ENCODE measurements around the gene DNAJC4. TPM values are rescaled to one million over a fixed set of nuclear protein-coding genes. Genes with fewer than 3 reads are reported as not detected.

Gene DNAJC4
- total RNA-seq, 1 experiment from 2014 or later = 24.2 TPM

- Histone ChIP-seq H2AK5ac (ENCODE audit: insufficient read length, low read length) (no peak overlapping the region), H3K23me2 (ENCODE audit: insufficient read length, low read depth, low read length, poor library complexity, severe bottlenecking) (no peaks in the 10 kb centered on the region), H4K20me1 (ENCODE audit: control insufficient read depth, insufficient read depth, insufficient read length) (no peaks in the 10 kb centered on the region), H3K4me1 (ENCODE audit: insufficient read depth, low read length) (no peaks in the 10 kb centered on the region), H2AFZ (ENCODE audit: low read length) (no peak overlapping the region), H2BK120ac (ENCODE audit: low read depth, low read length, poor library complexity, severe bottlenecking) (no peak overlapping the region), H2BK12ac (ENCODE audit: insufficient read length, low read depth, low read length) (no peak overlapping the region), H3K23ac (ENCODE audit: insufficient read length, low read depth, low read length) (no peak overlapping the region), H4K5ac (ENCODE audit: insufficient read length, low read depth, low read length) (no peak overlapping the region), H4K91ac (ENCODE audit: insufficient read length, low read depth, low read length) (no peak overlapping the region), H3K9me3 (ENCODE audit: control insufficient read depth, low read depth, low read length) (no peaks in the 10 kb centered on the region), H3T11ph (ENCODE audit: low read length) (no peak overlapping the region), H3K56ac (ENCODE audit: insufficient read length, low read depth, low read length) (no peak overlapping the region), H2BK15ac (ENCODE audit: low read depth, low read length) (no peak overlapping the region), H3K79me2 (ENCODE audit: insufficient read depth, low read length) (no peaks in the 10 kb centered on the region), H3K27me3 (ENCODE audit: insufficient read depth, low read length) (no peaks in the 10 kb centered on the region), H3K4ac (ENCODE audit: low read depth, low read length) (no peak overlapping the region), H2BK20ac (ENCODE audit: low read depth, low read length, poor library complexity, severe bottlenecking) (no peak overlapping the region), H3K14ac (ENCODE audit: insufficient read depth, low read length) (no peak overlapping the region), H3K9ac (ENCODE audit: extremely low read depth, insufficient read length, low read length) (no peak overlapping the region), H3K18ac (ENCODE audit: insufficient read length, low read depth, low read length) (no peak overlapping the region), H3K27ac (ENCODE audit: insufficient read length, low read depth, low read length) (no peak overlapping the region), H4K8ac (replicated peaks; ENCODE audit: insufficient read length, low read depth, low read length) (no peak overlapping the region), H2BK5ac (ENCODE audit: insufficient read length, low read length) (no peak overlapping the region), H3K4me2 (ENCODE audit: insufficient read depth, insufficient read length, low read length) (no peak overlapping the region), H3K79me1 (ENCODE audit: insufficient read depth, low read depth, low read length, poor library complexity, severe bottlenecking) (no peaks in the 10 kb centered on the region)
- Mint-ChIP-seq H3K36me3 (ENCODE audit: insufficient read depth in 1 of 3, low read depth in 3 of 3) (peaks cover 57 to 95% (median 89%) of the 10 kb centered on the region in 3 experiments; a peak in 6 of 7 replicates), H3K27me3 (ENCODE audit: low read depth) (no peaks in the 10 kb centered on the region), H3K27ac (no peak overlapping the region), H3K9me3 (no peaks in the 10 kb centered on the region; a peak in 1 of 5 replicates), H3K4me1 (peaks cover 13 to 14% of the 10 kb centered on the region in 2 experiments), H3K4me3 (no peak overlapping the region)
- DNase-seq = no peak
- WGBS (ENCODE audit: extremely low coverage, insufficient read length, low lambda C conversion rate) = no CpG with 5 or more reads among the region's 3 CpGs
- no peak for TF ChIP-seq CTCF (conservative IDR thresholded peaks at IDR 0.05)
These were observed 28.8 kb upstream of the DNAJC4 start for GRCh38 chr11:64201543-64201942.

All from H9 (cell line).